Osteoblast (primary cell): ENCODE data around the gene LTBP1. TPM values are rescaled to one million over a fixed set of nuclear protein-coding genes. Genes with fewer than 3 reads are reported as not detected.

Source experiments
- DNase-seq: peaks from one replicate; pipeline ENCODE4 v3.0.0; 2011; ENCODE audit warnings: low spot score, mixed read lengths; ENCODE audit not compliant: insufficient read length; ENCODE audit errors: missing footprints
- H2AFZ ChIP-seq: 2 replicates; pipeline ENCODE4 v1.6.0; 2011; ENCODE audit warnings: mild to moderate bottlenecking, low read length
- H3K27ac ChIP-seq: 2 replicates; pipeline ENCODE4 v1.5.1; 2011; ENCODE audit warnings: mild to moderate bottlenecking, low read depth, low read length, moderate library complexity
- H3K27me3 ChIP-seq: 2 replicates; pipeline ENCODE4 v1.6.0; 2012; ENCODE audit warnings: mild to moderate bottlenecking, control low read depth, inconsistent platforms, low read length, moderate library complexity; ENCODE audit not compliant: insufficient read depth
- H3K36me3 ChIP-seq: 2 replicates; pipeline ENCODE4 v1.5.1; 2011; ENCODE audit warnings: mild to moderate bottlenecking, low read length, control low read depth, moderate library complexity; ENCODE audit not compliant: insufficient read depth
- H3K4me1 ChIP-seq: 2 replicates; pipeline ENCODE4 v1.5.1; 2011; ENCODE audit warnings: mild to moderate bottlenecking, low read length, control low read depth, moderate library complexity; ENCODE audit not compliant: insufficient read depth
- H3K4me2 ChIP-seq: 2 replicates; pipeline ENCODE4 v1.6.0; 2011; ENCODE audit warnings: mild to moderate bottlenecking, low read length; ENCODE audit not compliant: insufficient read depth
- H3K4me3 ChIP-seq: fragments of 200-600 bp; sonication (generic); 3 replicates; pipeline ENCODE4 v1.5.1; 2012; ENCODE audit warnings: mild to moderate bottlenecking, low read length, inconsistent platforms; ENCODE audit not compliant: insufficient read depth
- H3K79me2 ChIP-seq: 2 replicates; pipeline ENCODE4 v1.6.0; 2012; ENCODE audit warnings: mild to moderate bottlenecking, low read length, control low read depth, inconsistent platforms; ENCODE audit not compliant: insufficient read depth
- H3K9me3 ChIP-seq: 2 replicates; pipeline ENCODE4 v1.5.1; 2011; ENCODE audit warnings: low read depth, low read length, control low read depth
- H4K20me1 ChIP-seq: 2 replicates; pipeline ENCODE4 v1.6.0; 2012; ENCODE audit warnings: mild to moderate bottlenecking, low read length, control low read depth; ENCODE audit not compliant: insufficient read depth
- CTCF ChIP-seq: IDR thresholded peaks from 2 replicates; pipeline ENCODE4 v1.5.1; 2011; ENCODE audit warnings: mild to moderate bottlenecking, low read depth, low read length, moderate library complexity; ENCODE audit errors: extremely low read depth
- total RNA-seq: library from RNA; depleted of rRNA; stranded (reverse); fragments of >200 nt; gene quantifications from 2 replicates; pipeline ENCODE4 v1.2.3, GENCODE V29; 2012

Gene LTBP1
- total RNA-seq, 1 donor: 224 TPM

GRCh38 chr2:32922501-32922900, 24.3 kb upstream of the LTBP1 start:
- H3K27ac ChIP-seq: no peak overlapping the region
- H3K4me2 ChIP-seq: no peak overlapping the region
- no peak for DNase-seq
- no peak for TF ChIP-seq CTCF
- no peaks in the 10 kb centered on the region for H4K20me1 ChIP-seq
- no peak overlapping the region for H2AFZ ChIP-seq
- no peaks in the 10 kb centered on the region for H3K79me2 ChIP-seq
- no peaks in the 10 kb centered on the region for H3K36me3 ChIP-seq
- peaks cover 5% of the 10 kb centered on the region for H3K27me3 ChIP-seq
- H3K4me1 ChIP-seq: peaks cover 3% of the 10 kb centered on the region
- H3K4me3 ChIP-seq: no peak overlapping the region
- no peaks in the 10 kb centered on the region for H3K9me3 ChIP-seq

GRCh38 chr2:32923109-32923508, 23.6 kb upstream of the LTBP1 start:
- H3K27me3 ChIP-seq: peaks cover 5% of the 10 kb centered on the region
- no peaks in the 10 kb centered on the region for H3K79me2 ChIP-seq
- no peak for TF ChIP-seq CTCF

GRCh38 chr2:32925283-32925815, 21.4 kb upstream of the LTBP1 start:
- Histone ChIP-seq H3K36me3 (no peaks in the 10 kb centered on the region), H3K27ac (no peak overlapping the region), H3K4me3 (no peak overlapping the region), H3K9me3 (no peaks in the 10 kb centered on the region), H3K4me2 (no peak overlapping the region), H3K4me1 (no peaks in the 10 kb centered on the region), H3K79me2 (no peaks in the 10 kb centered on the region), H3K27me3 (peaks cover 5% of the 10 kb centered on the region), H2AFZ (no peak overlapping the region), H4K20me1 (no peaks in the 10 kb centered on the region)
- TF ChIP-seq CTCF: no peak
- no peak for DNase-seq

More at GRCh38 chr2:32923109-32923508, 23.6 kb upstream of the LTBP1 start:
- DNase-seq: no peak
- H3K9me3 ChIP-seq: no peaks in the 10 kb centered on the region
- no peaks in the 10 kb centered on the region for H4K20me1 ChIP-seq
- no peaks in the 10 kb centered on the region for H3K36me3 ChIP-seq
- no peak overlapping the region for H2AFZ ChIP-seq
- H3K27ac ChIP-seq: no peak overlapping the region
- H3K4me2 ChIP-seq: no peak overlapping the region
- no peak overlapping the region for H3K4me3 ChIP-seq
- H3K4me1 ChIP-seq: peaks cover 3% of the 10 kb centered on the region

DNA sequence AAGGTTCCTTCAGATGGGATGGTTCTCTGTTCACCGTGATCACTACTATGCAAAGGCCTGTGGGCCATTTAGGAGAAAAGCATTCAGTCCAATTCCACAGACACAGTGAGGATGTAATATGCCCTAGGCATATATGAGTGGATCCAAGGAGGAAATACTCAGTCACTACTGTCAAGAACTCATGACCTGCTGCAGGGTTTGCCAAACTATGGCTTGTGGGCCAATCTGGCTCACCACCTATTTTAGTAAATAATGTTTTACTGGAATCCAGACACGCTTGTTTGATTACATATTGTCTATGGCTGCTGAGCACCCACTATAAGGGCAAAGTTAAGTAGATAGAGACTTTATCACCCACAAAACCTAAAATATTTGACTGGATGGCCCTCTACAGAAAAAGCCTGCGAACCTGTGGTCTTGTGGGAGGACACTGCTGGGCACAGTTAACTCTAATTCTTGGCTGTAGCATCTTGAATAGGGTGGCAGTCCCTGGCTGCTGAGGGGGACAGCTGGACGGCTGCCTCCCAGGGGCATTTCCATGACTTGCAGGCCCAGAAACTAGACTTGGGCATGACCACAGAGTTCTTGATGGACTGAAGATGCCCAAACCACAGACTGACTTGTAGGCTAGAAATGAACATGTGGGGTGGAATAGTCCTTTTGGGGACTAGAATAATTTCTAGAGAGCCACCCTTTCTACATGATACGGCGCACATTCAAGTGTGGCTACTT, 20.6 kb upstream of the LTBP1 start:
- TF ChIP-seq CTCF: no peak
- H3K36me3 ChIP-seq: no peaks in the 10 kb centered on the region
- no peaks in the 10 kb centered on the region for H4K20me1 ChIP-seq
- no peaks in the 10 kb centered on the region for H3K9me3 ChIP-seq
- no peak for DNase-seq
- no peak overlapping the region for H2AFZ ChIP-seq
- H3K27ac ChIP-seq: no peak overlapping the region
- H3K79me2 ChIP-seq: no peaks in the 10 kb centered on the region
- H3K4me1 ChIP-seq: no peaks in the 10 kb centered on the region
- no peak overlapping the region for H3K4me3 ChIP-seq
- peaks cover 5% of the 10 kb centered on the region for H3K27me3 ChIP-seq
- H3K4me2 ChIP-seq: no peak overlapping the region
